HG03575 (cell line): Measurements from ENCODE around the gene GABRR2.

Experiments used
- ATAC-seq: cut with Tn5 transposase; IDR thresholded peaks from one replicate; pipeline ENCODE4 v1.9.1; 2021; ENCODE audit not compliant: unreplicated experiment, insufficient number of reproducible peaks, low FRiP score; ENCODE audit errors: extremely low read depth

Gene GABRR2

GRCh38 chr6:89315249-89315885, at the start of gene GABRR2:
GABRR2 (minus strand) TSS chr6:89315299; CDS start chr6:89315165, 134 bp downstream.
- ATAC-seq: no peak

- no peak for ATAC-seq
Measured at GRCh38 chr6:89364586-89364985, 49.5 kb upstream of the GABRR2 start.

GRCh38 chr6:89361171-89361570, 46.1 kb upstream of the GABRR2 start:
- ATAC-seq: no peak

- ATAC-seq: peak; percentile 58
Measured at GRCh38 chr6:89360415-89360999, 45.4 kb upstream of the GABRR2 start.

GRCh38 chr6:89359561-89359960, 44.5 kb upstream of the GABRR2 start:
- ATAC-seq: no peak

- peak; percentile 26 for ATAC-seq
Measured at GRCh38 chr6:89357390-89357789, 42.3 kb upstream of the GABRR2 start.

- ATAC-seq: no peak
Measured at GRCh38 chr6:89356642-89357170, 41.6 kb upstream of the GABRR2 start.

- no peak for ATAC-seq
Measured at GRCh38 chr6:89355511-89356194, 40.6 kb upstream of the GABRR2 start.

- ATAC-seq: no peak
Measured at GRCh38 chr6:89353702-89354392, 38.7 kb upstream of the GABRR2 start.

GRCh38 chr6:89353118-89353556, 38.0 kb upstream of the GABRR2 start:
- ATAC-seq: no peak

GRCh38 chr6:89352278-89353117, 37.4 kb upstream of the GABRR2 start, which contains the start of gene UBE2J1:
UBE2J1 (minus strand) TSS chr6:89352722; CDS start chr6:89352569, 153 bp downstream.
- no peak for ATAC-seq

- ATAC-seq: no peak
Measured at GRCh38 chr6:89351671-89352277, 36.7 kb upstream of the GABRR2 start.

- peak; percentile 34 for ATAC-seq
Measured at GRCh38 chr6:89350281-89350966, 35.3 kb upstream of the GABRR2 start.

- ATAC-seq: no peak
Measured at GRCh38 chr6:89348372-89348771, 33.3 kb upstream of the GABRR2 start.

- no peak for ATAC-seq
Measured at GRCh38 chr6:89347825-89348224, 32.7 kb upstream of the GABRR2 start.

- no peak for ATAC-seq
Measured at GRCh38 chr6:89346433-89346832, 31.3 kb upstream of the GABRR2 start.

GRCh38 chr6:89339565-89339964, 24.5 kb upstream of the GABRR2 start:
- no peak for ATAC-seq

- no peak for ATAC-seq
Measured at GRCh38 chr6:89335164-89335563, 20.1 kb upstream of the GABRR2 start.
